Measurements from ENCODE around the gene GPRASP1.

- TF ChIP-seq CTCF (IDR thresholded peaks at IDR 0.05 in 2 of 3, conservative IDR thresholded peaks at IDR 0.05 in 1 of 3; ENCODE audit: borderline replicate concordance in 1 of 3, insufficient read depth in 1 of 3, low read depth in 2 of 3, low read length in 2 of 3) (no peak), EZH2 (IDR thresholded peaks at IDR 0.05) (no peak), POLR2AphosphoS5 (IDR thresholded peaks at IDR 0.05; ENCODE audit: low read depth, low read length) (no peak), CEBPB (IDR thresholded peaks at IDR 0.05; ENCODE audit: low read depth) (no peak), ATF3 (IDR thresholded peaks at IDR 0.05) (no peak), POLR2A (IDR thresholded peaks at IDR 0.05; ENCODE audit: borderline replicate concordance, extremely low read depth, insufficient read depth, insufficient read length) (no peak), ZBTB33 (IDR thresholded peaks at IDR 0.05; ENCODE audit: extremely low read depth, insufficient replicate concordance, low read length) (no peak), RAD21 (IDR thresholded peaks at IDR 0.05; ENCODE audit: low read depth) (no peak)
These were observed 43.5 kb downstream of the GPRASP1 start for GRCh38 chrX:102694749-102695148.

Measured in HCT116 (cell line).